HG03108 (cell line): ENCODE data around the gene CA5A.
"Not testable (repeated sequence)": the region's sequence is repeated elsewhere in the genome, so short reads cannot be mapped to it uniquely, and the experiment has no call there.

Experiments used
- ATAC-seq: cut with Tn5 transposase; IDR thresholded peaks from one replicate; pipeline ENCODE4 v1.9.1; 2021; ENCODE audit warnings: moderate library complexity; ENCODE audit not compliant: unreplicated experiment

The CA5A gene

DNA sequence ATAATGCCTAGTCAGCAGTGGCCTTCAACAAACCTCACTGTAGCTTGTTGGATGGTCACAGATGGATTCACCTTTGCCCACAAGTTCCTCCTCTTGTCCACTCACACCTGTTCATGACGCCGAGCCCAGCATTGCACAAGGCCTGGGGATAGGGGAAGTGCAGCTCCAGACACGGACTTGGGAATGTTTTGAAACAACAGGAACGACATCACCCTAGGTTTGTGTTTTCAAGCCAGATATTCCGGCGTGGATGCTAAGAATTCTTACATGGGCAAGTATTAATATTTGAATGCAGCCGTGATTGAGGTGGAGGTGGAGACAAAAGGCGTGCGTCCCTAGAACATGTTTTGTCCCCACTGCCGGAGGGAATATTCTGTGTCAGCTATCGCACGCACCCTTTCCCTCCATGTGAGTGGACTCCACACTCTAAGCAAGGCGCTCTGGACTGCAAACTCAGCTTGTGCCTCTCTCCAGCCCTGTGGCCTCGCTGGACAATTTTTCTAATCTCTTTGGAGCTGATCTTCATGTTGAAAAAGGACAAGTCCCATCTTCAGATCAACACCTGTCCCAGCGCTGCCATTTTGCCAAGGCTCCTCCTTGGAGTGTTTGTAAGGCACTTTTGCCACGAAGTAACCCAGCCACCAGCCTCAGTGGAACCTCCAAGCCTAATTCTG is 12.9 kb upstream of the CA5A start:
- no peak for ATAC-seq

DNA sequence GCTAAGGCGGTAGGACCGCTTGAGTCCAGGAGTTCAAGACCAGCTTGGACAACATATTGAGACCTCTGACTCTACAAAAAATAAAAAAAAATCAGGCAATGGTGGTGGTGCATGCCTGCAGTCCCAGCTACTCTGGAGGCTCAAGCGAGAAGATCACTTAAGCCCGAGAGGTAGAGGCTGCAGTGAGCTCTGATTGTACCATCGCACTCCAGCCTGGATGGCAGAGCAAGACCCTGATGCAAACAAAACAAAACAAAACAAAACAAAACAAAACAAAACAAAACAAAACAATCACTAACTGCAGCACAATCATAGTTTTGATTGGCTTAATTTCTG is 12.4 kb upstream of the CA5A start:
- ATAC-seq = no peak

DNA sequence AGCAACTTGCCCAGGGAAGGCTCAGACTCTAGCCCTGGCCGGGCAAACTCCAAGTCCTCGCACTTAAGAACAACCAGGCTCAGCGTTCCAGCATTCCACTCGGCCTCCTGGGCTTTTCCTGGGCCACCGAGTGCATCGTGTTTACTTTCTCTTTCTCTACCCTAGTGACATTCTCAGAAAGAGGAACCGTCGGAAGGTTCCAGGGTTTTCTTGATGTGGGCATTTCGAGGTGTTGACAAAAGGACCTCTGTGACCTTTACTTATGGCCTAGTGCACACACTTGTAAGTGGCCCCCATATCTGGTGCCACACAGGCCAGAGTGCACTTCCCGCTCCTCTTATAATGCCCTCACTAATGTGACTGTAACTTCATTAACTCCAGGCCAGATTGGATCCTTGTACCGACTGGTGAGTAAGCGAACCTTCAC is 11.8 kb upstream of the CA5A start:
- no peak for ATAC-seq

DNA sequence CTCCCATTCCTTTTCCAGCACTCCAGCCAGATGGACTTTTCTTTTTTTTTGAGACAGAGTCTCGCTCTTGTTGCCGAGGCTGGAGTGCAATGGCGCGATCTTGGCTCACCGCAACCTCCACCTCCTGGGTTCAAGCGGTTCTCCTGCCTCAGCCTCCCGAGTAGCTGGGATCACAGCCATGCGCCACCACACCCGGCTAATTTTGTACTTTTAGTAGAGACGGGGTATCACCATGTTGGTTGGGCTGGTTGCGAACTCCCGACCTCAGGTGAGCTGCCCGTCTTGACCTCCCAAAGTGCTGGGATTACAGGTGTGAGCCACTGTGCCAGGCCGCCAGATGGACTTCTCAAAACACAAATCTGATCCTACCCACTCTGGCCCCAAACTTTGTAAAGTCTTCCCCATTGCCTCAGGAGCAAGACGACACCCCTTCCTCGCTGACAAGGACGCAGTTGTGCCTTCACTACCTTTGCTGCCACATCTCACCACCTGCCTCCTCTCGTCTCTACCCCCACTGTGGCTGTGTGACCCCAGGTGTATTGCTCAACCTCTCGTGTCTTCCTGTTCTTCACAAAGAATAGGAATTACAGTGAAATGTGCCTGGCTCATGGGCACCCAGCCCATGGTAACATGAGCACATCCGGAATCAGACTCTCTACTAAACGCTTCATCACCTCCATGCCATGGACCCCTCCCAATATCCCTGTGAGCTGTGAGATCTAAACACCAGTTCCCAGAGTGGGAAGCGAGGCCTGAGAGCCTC is 11.2 kb upstream of the CA5A start:
- no peak for ATAC-seq

DNA sequence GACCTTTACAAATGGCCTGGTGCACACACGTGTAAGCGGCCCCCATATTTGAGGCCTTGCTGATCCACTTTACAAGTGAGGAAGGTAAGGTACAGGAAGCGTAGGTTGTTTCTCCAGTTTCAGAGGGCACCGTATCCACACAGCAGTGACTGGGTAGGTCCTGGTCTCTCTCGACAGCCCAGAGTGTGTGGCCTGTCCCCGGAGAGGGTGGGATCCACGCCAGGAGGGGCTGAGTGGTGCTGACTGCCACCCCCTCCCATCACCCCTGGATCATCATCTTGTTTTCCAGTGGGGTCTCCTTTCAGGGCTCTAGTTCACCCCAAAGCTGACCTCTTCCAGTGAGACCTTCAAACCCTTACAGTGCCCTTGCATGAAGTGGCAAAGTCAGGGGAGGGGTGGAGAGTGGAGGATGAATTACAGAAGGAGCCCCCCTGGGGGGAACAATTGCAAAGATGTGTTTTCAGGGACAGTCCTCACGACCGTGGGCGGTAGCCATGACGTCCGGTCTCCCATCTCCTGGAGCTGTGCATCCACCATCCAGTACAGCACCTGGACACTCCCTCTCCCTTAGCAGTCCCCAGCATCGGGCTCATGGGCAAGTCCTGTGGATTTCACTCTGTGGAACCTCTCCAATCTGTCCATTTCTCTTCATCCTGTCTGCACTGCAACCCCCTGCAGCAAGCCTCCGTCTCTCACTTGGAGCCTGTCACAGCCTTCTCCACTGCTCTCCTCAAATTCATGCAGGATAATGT is 10.4 kb upstream of the CA5A start:
- no peak for ATAC-seq

DNA sequence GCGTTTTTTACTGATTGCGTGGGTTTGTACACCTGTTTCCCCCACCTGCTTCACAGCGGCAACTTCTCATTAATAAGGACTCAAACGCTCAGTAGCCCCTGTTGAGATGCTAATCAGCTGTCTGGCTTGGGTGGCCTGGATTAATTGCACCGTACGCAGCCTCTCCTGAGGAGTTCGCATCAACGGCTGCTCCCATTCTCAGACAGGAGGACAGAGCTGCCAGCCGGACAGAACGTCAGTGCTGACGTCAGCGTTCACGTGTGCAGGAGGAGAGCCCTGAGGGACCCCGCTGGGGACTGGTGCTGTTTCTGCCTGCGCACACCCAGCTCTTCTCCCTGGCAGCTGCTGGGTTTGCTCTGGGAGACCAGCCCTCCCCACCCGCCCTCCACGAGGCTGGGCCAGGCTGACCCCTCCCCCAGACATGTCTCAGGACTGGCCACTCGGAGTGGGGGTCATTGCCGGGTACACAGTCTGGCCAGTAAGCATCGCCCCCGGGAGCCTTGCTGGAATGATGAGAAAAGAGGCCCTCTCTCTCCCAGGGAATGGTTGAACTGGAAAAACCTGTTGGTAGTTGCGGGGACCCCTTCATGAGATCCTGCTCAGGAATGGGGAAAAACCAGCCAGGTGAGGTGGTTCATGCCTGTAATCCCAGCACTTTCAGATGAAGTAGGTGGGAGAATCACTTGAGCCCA is 9.2 kb upstream of the CA5A start:
- no peak for ATAC-seq

DNA sequence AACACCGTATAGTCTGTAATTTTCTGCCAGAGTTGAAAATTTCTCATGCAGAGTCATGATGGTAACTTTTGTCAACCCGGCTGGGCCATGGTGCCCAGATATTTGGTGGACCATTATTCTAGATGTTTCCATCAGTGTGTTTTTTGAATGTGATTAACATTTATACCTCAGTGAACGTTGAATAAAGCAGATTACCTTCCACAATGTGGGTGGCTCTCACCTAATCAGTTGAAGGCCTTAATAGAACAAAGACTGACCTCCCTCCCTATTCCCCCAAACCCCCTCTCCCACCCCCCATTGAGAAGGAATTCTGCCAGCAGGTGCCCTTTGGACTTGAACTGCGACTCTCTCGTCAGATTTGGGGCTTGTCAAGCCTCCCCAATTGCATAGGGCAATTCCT is 6.4 kb upstream of the CA5A start:
- no peak for ATAC-seq

DNA sequence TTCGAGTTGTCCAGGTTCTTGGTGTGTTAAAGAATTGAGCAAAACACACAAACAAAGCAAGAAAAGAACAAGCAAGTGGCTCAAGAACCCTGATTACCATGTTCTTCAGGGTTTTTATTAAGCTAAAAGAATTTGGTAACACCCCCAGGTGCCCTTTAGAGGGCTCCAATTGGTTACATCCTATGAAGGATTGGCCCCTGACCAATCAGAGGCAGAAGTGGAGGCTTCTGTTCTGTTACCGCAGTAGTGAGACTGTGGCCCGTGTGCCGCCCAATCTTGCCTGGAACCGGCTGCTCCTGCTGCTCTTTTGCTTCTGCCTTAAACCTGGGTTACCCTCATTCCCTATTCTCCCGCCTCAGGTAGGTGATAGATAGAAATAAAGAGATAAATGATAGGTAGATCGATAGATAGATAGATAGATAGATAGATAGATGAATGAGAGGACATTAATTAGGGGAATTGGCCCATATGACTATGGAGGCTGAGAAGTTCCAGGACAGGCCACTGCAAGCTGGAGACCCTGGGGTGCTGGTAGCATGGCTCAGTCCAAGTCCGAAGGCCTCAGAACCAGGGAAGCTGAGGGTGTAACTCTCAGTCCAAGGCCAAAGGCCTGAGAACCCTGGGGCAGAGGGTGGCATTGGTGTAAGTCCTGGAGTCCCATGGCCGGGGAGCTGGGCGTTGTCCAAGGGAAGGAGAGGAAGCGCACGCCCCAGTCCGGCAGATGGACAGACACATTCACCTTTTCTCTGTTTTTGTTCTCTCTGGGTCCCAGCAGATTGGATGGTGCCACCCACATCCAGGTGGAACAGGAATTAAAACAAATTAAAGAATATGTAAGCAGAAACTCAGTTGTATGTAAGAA is 3.5 kb upstream of the CA5A start:
- no peak for ATAC-seq

DNA sequence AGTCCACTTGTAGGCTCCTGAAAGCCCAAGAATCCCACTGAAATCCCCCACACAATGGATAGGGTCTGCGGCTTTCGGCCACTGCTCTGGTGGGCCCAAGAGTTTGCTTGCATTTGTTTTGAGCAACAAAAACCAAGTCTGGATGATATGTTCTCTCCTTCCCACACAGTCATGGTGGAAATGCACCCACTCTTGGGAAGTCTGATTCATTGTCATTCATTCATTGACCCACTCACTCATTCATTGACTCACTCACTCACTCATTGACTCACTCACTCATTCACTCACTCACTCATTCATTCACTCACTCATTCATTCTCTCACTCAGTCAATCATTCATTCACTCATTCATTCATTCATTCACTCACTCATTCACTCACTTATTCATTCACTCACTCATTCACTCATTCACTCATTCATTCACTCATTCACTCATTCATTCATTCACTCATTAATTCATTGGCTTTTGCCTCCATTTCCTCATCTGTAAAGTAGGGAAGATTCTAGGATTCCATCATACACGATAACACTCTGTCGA is 2.2 kb upstream of the CA5A start:
- no peak for ATAC-seq

DNA sequence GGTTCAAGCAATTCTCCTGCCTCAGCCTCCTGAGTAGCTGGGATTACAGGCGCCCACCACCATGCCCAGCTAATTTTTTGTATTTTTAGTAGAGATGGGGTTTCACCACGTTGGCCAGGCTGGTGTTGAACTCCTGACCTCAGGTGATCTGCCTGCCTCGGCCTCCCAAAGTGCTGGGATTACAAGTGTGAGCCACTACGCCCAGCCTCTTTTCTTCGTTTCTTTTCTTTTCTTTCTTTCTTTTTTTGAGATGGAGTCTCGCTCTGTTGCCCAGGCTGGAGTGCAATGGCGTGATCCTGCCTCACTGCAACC is 858 bp upstream of the CA5A start:
- not testable (repeated sequence) for ATAC-seq

DNA sequence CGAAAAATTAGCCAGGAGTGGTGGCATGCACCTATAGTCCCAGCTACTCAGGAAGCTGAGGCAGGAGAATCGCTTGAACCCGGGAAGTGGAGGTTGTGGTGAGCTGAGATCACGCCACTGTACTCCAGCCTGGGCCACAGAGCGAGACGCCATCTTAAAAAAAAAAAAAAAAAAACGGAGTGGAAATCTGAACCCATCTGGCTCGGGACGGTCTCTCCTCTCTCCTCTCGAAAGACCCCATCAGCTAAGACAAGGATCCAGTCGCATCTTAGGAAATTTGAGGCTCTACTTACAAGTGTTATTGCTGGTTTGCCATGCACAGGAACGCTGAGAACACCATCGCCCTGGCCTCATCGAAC is 334 bp downstream of the CA5A start:
- ATAC-seq = not testable (repeated sequence)

DNA sequence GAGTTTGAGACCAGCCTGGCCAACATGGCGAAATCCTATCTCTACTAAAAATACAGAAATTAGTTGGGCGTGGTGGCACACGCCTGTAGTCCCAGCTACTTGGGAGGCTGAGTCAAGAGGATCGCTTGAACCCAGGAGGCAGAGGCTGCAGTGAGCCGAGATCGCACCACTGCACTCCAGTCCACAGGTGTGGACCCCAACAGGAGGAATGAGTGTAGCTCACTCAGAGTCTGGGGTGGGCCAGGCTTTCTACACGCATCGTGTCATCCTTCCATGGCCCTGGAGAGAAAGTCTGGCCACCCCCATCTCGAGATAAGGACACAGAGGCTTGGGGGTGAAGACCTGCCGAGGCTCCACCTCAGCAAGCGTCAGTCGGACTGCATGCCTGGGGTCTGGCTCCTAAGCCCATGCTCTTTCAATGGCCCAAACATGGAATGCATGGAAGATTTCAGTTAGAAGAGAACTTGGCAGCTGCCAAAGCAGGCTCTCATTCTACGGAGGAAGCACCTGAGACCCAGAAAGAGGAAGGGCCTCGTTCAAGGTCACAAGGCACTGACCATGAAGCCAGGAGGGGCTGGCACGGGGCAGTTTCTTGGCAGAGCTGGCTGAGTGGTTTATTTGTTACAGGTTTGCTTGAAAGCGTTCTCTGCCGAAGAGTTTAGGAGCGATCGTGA is 1.4 kb downstream of the CA5A start:
- not testable (repeated sequence) for ATAC-seq

DNA sequence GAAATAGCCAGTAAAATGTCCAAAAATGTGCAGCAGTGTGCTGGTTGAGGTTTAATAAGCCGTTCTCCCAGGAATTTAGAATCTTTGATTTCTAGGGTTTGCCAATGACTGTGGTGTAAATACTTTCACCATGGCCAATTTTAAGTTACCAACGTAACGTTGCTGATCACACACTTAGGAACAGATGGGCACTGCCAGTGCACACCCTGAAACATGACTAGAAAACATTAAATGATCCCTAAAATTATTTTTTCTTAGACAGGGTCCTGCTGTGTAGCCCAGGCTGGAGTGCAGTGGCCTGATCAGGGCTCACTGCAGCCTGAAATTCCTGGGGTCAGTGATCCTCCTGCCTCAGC is 3.2 kb downstream of the CA5A start:
- no peak for ATAC-seq

DNA sequence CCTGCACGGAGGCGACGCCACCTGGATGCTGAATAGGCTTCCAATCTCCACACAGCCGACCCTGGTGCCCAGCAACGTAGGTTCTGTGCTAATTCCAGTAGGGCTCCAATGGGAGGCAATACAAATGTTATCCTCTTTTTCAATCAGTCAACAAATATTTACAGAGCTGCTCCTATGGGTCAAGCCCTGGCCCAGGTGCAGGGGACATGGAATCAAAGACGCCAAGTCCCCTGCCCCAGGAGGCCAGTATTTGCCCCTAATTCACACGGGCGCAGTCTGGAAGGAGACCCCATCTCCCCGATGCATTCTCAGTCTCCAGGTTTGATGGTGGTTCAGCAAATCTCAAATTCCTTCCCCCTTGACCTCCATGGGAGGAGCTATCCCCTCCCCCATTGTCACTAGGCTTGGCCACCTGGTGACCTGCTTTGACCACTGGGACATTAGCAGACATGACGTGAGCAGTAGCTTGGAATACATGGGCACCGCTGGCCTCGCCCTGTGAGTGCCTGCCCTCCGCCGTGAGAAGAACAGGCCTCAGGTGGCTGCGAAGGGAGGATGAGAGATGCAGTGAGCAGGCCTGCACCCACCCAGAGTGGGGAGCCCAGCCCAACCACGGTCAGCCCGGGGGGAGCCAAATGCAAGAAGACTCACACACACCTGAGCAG is 3.7 kb downstream of the CA5A start:
- not testable (repeated sequence) for ATAC-seq

DNA sequence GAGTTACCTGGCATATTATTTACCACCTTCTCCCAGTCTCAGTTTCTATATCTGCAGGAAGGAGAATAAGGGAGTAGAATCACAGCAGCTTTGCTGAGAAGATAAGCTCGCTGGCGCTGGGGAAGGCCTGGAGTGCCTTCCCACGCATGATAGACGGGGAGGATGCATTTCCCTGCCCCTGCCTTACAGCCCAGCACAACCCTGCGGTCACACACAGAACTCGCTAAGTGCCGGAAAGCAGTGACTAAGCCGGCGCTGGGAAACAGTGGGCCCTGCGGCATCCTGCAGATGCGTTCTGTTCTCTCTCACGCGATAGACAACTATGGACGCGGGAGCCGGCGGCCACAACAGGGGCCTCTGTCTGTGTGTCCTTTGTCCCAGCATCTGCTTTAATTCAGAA is 4.8 kb downstream of the CA5A start:
- ATAC-seq = no peak

DNA sequence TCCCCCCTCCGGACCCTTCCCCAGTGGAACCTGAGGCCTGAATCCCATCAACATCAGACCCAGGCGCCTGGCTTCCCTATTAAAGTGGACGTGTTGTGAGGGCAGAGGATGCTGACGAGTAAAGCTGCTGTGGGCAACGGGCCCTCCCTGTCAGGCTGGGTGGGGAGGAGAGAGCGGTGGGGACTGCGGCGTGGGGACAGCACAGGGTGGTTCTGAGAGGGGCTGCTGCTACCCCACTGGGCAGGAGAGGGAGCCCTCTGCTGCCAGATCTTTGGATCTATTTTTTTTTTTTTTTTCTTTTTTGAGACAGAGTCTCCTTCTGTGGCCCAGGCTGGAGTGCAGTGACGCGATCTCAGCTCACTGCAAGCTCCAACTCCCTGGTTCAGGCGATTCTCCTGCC is 5.9 kb downstream of the CA5A start:
- ATAC-seq = no peak

DNA sequence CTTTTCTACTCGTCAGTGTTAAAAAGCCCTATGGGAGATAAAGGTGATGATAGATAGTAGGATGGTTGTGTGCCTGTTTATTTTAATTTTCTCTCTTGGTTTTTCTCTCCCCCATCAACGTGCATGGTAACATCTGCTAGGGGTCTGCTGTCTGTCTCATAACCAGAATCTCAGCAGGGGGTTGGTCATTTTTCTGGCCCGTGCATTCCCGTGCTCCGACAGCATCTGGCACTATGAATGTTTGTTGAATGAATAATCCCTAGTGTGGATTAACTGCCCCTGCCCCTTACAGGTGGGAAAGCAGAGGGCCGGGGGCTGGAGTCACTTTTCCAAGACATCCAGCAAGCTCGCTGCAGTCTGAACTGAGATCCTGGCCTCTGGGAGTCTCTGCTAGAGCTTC is 6.3 kb downstream of the CA5A start:
- no peak for ATAC-seq

DNA sequence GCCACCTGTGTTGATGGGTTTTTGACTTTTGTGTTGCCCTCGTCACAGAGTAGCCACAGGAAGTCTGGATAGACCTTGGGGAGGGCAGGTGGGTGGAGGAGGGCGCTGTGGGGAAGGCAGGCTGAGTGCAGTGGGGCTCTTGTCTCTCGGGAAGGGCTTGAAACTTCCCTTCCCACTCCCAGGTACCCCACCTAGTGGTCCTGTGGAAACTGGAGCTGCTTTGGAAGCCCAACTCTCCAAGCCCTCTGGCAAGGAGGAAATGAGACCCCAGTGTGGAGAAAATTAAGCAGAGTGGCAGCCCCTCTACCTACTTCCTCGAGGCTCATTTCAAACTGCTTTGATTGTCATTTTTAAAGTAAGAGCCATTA is 9.2 kb downstream of the CA5A start:
- ATAC-seq = no peak
